Peyer's patch (tissue), 4 donors: ENCODE results near the gene RNF31.

Source experiments
- CTCF ChIP-seq, 6 experiments: fragments of 450-650 bp in 4 of 6; fragments of 200-600 bp in 2 of 6; sonication (generic) in 1 of 6; IDR thresholded peaks; one replicate each; pipeline ENCODE4 v1.5.1; 2017 to 2019; ENCODE audit warnings: antibody characterized with exemption in 6 of 6, mild to moderate bottlenecking in 3 of 6, moderate library complexity in 1 of 6
- POLR2A ChIP-seq, 2 donors: fragments of 450-650 bp; IDR thresholded peaks; one replicate each; pipeline ENCODE4 v1.5.1; 2017; ENCODE audit warnings: antibody characterized with exemption in 2 of 2, mild to moderate bottlenecking in 2 of 2, moderate library complexity in 2 of 2

- TF ChIP-seq CTCF (IDR thresholded peaks at IDR 0.05) (no peak), POLR2A (IDR thresholded peaks at IDR 0.05) (no peak)
Measured at GRCh38 chr14:24204163-24205146, 57.2 kb downstream of the RNF31 start.
